ENCODE data around the gene LRPAP1.
"Not testable (repeated sequence)": the region's sequence is repeated elsewhere in the genome, so short reads cannot be mapped to it uniquely, and the experiment has no call there.

DNA sequence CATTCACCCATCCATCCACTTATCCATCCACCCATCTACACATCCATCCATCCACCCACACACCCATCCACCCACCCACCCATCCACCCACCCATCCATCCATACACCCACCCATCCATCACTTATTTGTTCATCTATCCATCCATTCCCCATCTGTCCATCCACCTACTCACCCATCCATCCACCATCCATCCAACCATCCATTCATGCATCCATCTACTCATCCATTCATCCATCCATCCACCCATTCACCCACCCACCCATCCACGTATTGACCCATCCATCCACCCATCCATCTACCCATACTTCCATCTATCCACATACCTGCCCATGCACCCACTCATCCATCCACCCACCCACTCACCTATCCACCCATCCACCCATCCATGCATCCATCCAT, 28.2 kb upstream of the LRPAP1 start:
- TF ChIP-seq, protein P1, sequence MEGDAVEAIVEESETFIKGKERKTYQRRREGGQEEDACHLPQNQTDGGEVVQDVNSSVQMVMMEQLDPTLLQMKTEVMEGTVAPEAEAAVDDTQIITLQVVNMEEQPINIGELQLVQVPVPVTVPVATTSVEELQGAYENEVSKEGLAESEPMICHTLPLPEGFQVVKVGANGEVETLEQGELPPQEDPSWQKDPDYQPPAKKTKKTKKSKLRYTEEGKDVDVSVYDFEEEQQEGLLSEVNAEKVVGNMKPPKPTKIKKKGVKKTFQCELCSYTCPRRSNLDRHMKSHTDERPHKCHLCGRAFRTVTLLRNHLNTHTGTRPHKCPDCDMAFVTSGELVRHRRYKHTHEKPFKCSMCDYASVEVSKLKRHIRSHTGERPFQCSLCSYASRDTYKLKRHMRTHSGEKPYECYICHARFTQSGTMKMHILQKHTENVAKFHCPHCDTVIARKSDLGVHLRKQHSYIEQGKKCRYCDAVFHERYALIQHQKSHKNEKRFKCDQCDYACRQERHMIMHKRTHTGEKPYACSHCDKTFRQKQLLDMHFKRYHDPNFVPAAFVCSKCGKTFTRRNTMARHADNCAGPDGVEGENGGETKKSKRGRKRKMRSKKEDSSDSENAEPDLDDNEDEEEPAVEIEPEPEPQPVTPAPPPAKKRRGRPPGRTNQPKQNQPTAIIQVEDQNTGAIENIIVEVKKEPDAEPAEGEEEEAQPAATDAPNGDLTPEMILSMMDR (IDR thresholded peaks at IDR 0.05; ENCODE audit: poor library complexity, severe bottlenecking) = not testable (repeated sequence)
- TF ChIP-seq POLR2AphosphoS5 (IDR thresholded peaks at IDR 0.05); EP300 (conservative IDR thresholded peaks at IDR 0.05; ENCODE audit: poor library complexity, severe bottlenecking); REST (IDR thresholded peaks at IDR 0.05; ENCODE audit: borderline replicate concordance); SMC3 (conservative IDR thresholded peaks at IDR 0.05; ENCODE audit: poor library complexity); EZH2 (IDR thresholded peaks at IDR 0.05; ENCODE audit: borderline replicate concordance, insufficient read depth, low read length, poor library complexity, severe bottlenecking); TAF1 (IDR thresholded peaks at IDR 0.05; ENCODE audit: low read depth); RAD21 (conservative IDR thresholded peaks at IDR 0.05); MXI1 (conservative IDR thresholded peaks at IDR 0.05; ENCODE audit: poor library complexity, severe bottlenecking): not testable (repeated sequence)
